Breast epithelium (tissue), 3 donors: Measurements from ENCODE around the gene MACC1.

ENCODE experiments used
- CTCF ChIP-seq, 3 donors: fragments of 450-650 bp; IDR thresholded peaks; one replicate each; pipeline ENCODE4 v1.5.1; 2016 to 2017; ENCODE audit warnings: antibody characterized with exemption in 3 of 3, mild to moderate bottlenecking in 3 of 3, moderate library complexity in 3 of 3
- POLR2A ChIP-seq: fragments of 450-650 bp; IDR thresholded peaks from one replicate; pipeline ENCODE4 v1.6.1; 2016; ENCODE audit warnings: antibody characterized with exemption, mild to moderate bottlenecking, moderate library complexity

DNA sequence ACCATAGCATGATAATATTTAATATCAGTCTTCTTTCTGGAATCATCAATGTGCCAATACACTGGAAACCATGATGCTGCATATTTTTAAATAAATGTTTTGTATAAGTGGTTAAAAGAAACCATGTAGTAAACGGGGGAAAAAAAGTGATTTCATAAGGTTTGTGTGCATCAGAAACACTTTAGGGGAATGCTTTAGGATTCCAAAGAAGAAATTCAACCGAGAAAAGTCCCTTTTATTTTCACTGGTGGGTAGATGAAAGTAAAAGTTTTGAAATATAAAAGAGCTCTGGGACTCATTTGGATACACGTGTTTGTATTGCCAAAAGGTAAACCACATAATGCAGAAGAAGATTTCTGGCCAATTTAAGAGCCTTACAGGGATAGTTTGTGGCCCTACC lies 11.9 kb upstream of the MACC1 start:
- TF ChIP-seq CTCF (IDR thresholded peaks at IDR 0.05) (no peak), POLR2A (no peak)
